ENCODE results near the gene DCLRE1B. TPM values are rescaled to one million over a fixed set of nuclear protein-coding genes. Genes with fewer than 3 reads are reported as not detected.

The DCLRE1B gene
- total RNA-seq, 1 experiment from 2014 or later, result 11.2 TPM

GRCh38 chr1:113935970-113936369 lies 30.8 kb downstream of the DCLRE1B start:
- peaks cover 12% of the 10 kb centered on the region for H3F3A ChIP-seq (ENCODE audit: insufficient read depth, low read depth)

GRCh38 chr1:113937146-113937545 lies 32.0 kb downstream of the DCLRE1B start:
- Histone ChIP-seq H3K4me2 (no peak overlapping the region), H3K4me3 (no peak overlapping the region), H3K4me1 (replicated peaks; ENCODE audit: insufficient read depth) (peaks cover 6% of the 10 kb centered on the region), H4K20me1 (ENCODE audit: insufficient read depth) (peaks cover 27% of the 10 kb centered on the region), H3K9me2 (ENCODE audit: insufficient read depth) (no peaks in the 10 kb centered on the region), H3F3A (ENCODE audit: insufficient read depth, low read depth) (peaks cover under 1% of the 10 kb centered on the region), H3K79me2 (ENCODE audit: low read depth) (peaks cover 79% of the 10 kb centered on the region), H3K27ac (no peak overlapping the region), H2AFZ (no peak overlapping the region), H3K9me3 (ENCODE audit: insufficient read depth, low read depth) (no peaks in the 10 kb centered on the region), H3K27me3 (ENCODE audit: insufficient read depth, low read depth) (no peaks in the 10 kb centered on the region), H3K36me3 (ENCODE audit: low read depth) (peaks cover 22% of the 10 kb centered on the region)
- ChIA-PET CTCF (no interaction called here), POLR2A (ENCODE audit: unreplicated experiment) (interaction anchor here (0.6 kb wide), 1 partner anchor 11 kb away, joined by 16 read pairs; no protein-coding TSS in a partner anchor)
- no TSS peak for BruUV-seq (replicated peaks)
- intact Hi-C loops (cut with micrococcal nuclease; ENCODE audit: unreplicated experiment), result no loop called here
- no peak for TF ChIP-seq EZH2 (IDR thresholded peaks at IDR 0.05; ENCODE audit: low read depth)
- TF ChIP-seq CTCF (conservative IDR thresholded peaks at IDR 0.05), result no peak
- no peak for DNase-seq

More at GRCh38 chr1:113935970-113936369, 30.8 kb downstream of the DCLRE1B start:
- H3K36me3 ChIP-seq (ENCODE audit: low read depth), result peaks cover 17% of the 10 kb centered on the region
- no TSS peak for BruUV-seq (replicated peaks)
- no peak overlapping the region for H3K27ac ChIP-seq
- TF ChIP-seq EZH2 (IDR thresholded peaks at IDR 0.05; ENCODE audit: low read depth), result no peak
- no peak overlapping the region for H3K4me3 ChIP-seq
- H3K4me2 ChIP-seq, result no peak overlapping the region
- H3K9me3 ChIP-seq (ENCODE audit: insufficient read depth, low read depth), result no peaks in the 10 kb centered on the region
- H3K27me3 ChIP-seq (ENCODE audit: insufficient read depth, low read depth), result no peaks in the 10 kb centered on the region
- H3K9me2 ChIP-seq (ENCODE audit: insufficient read depth), result no peaks in the 10 kb centered on the region
- CTCF ChIA-PET, result no interaction called here
- peaks cover 90% of the 10 kb centered on the region for H3K79me2 ChIP-seq (ENCODE audit: low read depth)
- no peak overlapping the region for H2AFZ ChIP-seq
- H3K4me1 ChIP-seq (replicated peaks; ENCODE audit: insufficient read depth), result peaks cover 18% of the 10 kb centered on the region
- intact Hi-C loops (cut with micrococcal nuclease; ENCODE audit: unreplicated experiment), result no loop called here
- POLR2A ChIA-PET (ENCODE audit: unreplicated experiment), result no interaction called here
- H4K20me1 ChIP-seq (ENCODE audit: insufficient read depth), result peaks cover 39% of the 10 kb centered on the region
- DNase-seq, result no peak

GRCh38 chr1:113938192-113938591 lies 33.1 kb downstream of the DCLRE1B start:
- BruUV-seq (replicated peaks), result no TSS peak

More at GRCh38 chr1:113938192-113938591, 33.1 kb downstream of the DCLRE1B start:
- intact Hi-C loops (cut with micrococcal nuclease; ENCODE audit: unreplicated experiment), result no loop called here
- no peak overlapping the region for H3K4me3 ChIP-seq
- H2AFZ ChIP-seq, result no peak overlapping the region
- ChIA-PET CTCF (no interaction called here), POLR2A (ENCODE audit: unreplicated experiment) (no interaction called here)
- no peak for DNase-seq
- H3K27me3 ChIP-seq (ENCODE audit: insufficient read depth, low read depth), result no peaks in the 10 kb centered on the region
- TF ChIP-seq CTCF (conservative IDR thresholded peaks at IDR 0.05) (no peak), EZH2 (IDR thresholded peaks at IDR 0.05; ENCODE audit: low read depth) (no peak)
- no peak overlapping the region for H3K27ac ChIP-seq
- H3F3A ChIP-seq (ENCODE audit: insufficient read depth, low read depth), result no peaks in the 10 kb centered on the region; the same call in 1 of the 2 replicates
- peaks cover 74% of the 10 kb centered on the region for H3K79me2 ChIP-seq (ENCODE audit: low read depth)
- no peaks in the 10 kb centered on the region for H3K9me2 ChIP-seq (ENCODE audit: insufficient read depth)
- peaks cover 26% of the 10 kb centered on the region for H3K36me3 ChIP-seq (ENCODE audit: low read depth)
- 0 out of 2 replicates have a peak, but pooled peaks cover 3% of the 10 kb centered on the region for H3K4me1 ChIP-seq (replicated peaks; ENCODE audit: insufficient read depth)
- no peak overlapping the region for H3K4me2 ChIP-seq
- H4K20me1 ChIP-seq (ENCODE audit: insufficient read depth), result peaks cover 24% of the 10 kb centered on the region; the same call in 1 of the 2 replicates
- no peaks in the 10 kb centered on the region for H3K9me3 ChIP-seq (ENCODE audit: insufficient read depth, low read depth)
